Upper lobe of left lung (tissue), 6 donors: ENCODE measurements around the gene ARHGEF37. TPM values are rescaled to one million over a fixed set of nuclear protein-coding genes. Genes with fewer than 3 reads are reported as not detected.

Source experiments
- ATAC-seq, 2 donors: fragments of 200-7000 bp; cut with Tn5 transposase; one replicate each; pipeline ENCODE4 v1.9.1; 2022; ENCODE audit warnings: mild to moderate bottlenecking in 2 of 2, moderate library complexity in 2 of 2; ENCODE audit not compliant: low FRiP score in 2 of 2
- DNase-seq, 2 donors: peaks; one replicate each; pipeline ENCODE4 v3.0.0-alpha.2; 2019 to 2020
- H3K27ac ChIP-seq, 4 donors: fragments of 200-600 bp; sonication (generic); one replicate each; pipeline ENCODE4 v1.5.1; 2016 to 2019
- H3K27me3 ChIP-seq, 4 donors: fragments of 200-600 bp; sonication (generic); one replicate each; pipeline ENCODE4 v1.5.1; 2017 to 2019
- H3K36me3 ChIP-seq, 4 donors: fragments of 200-600 bp; sonication (generic); one replicate each; pipeline ENCODE4 v1.5.1; 2016 to 2019
- H3K4me1 ChIP-seq, 4 donors: fragments of 200-600 bp; sonication (generic); one replicate each; pipeline ENCODE4 v1.5.1; 2018 to 2019
- H3K4me3 ChIP-seq, 4 donors: fragments of 200-600 bp; sonication (generic); one replicate each; pipeline ENCODE4 v1.5.1; 2017 to 2019; ENCODE audit warnings: mild to moderate bottlenecking in 2 of 4, moderate library complexity in 1 of 4
- H3K9me3 ChIP-seq, 4 donors: fragments of 200-600 bp; sonication (generic); one replicate each; pipeline ENCODE4 v1.5.1; 2018 to 2019
- CTCF ChIP-seq, 6 experiments: fragments of 450-650 bp in 4 of 6; fragments of 200-600 bp in 2 of 6; sonication (generic) in 2 of 6; IDR thresholded peaks; one replicate each; pipeline ENCODE4 v1.5.1; 2016 to 2019; ENCODE audit warnings: antibody characterized with exemption in 6 of 6
- EP300 ChIP-seq, 4 donors: sonication (generic); formaldehyde crosslinking; IDR thresholded peaks; one replicate each; pipeline ENCODE4 v1.5.1; 2017; ENCODE audit warnings: antibody characterized with exemption in 4 of 4, control low read depth in 2 of 4
- POLR2A ChIP-seq, 4 donors: fragments of 450-650 bp; IDR thresholded peaks; one replicate each; pipeline ENCODE4 v1.5.1; 2016 to 2017; ENCODE audit warnings: antibody characterized with exemption in 4 of 4, mild to moderate bottlenecking in 2 of 4
- POLR2AphosphoS5 ChIP-seq, 2 donors: sonication (generic); formaldehyde crosslinking; IDR thresholded peaks; one replicate each; pipeline ENCODE4 v1.5.1; 2017; ENCODE audit warnings: antibody characterized with exemption in 2 of 2
- WGBS, 2 donors: methylation state at CpG; one replicate each; pipeline ENCODE4 v1.1.5; 2017 to 2018; 5-methylcytosine and 5-hydroxymethylcytosine counted together
- total RNA-seq, 6 donors: library from RNA; depleted of rRNA in 4 of 6; stranded (reverse); fragments of >200 nt in 4 of 6; gene quantifications; one replicate each; pipeline versions ENCODE4 v1.1.0 to v1.2.1, GENCODE V29; 2016 to 2021
- donor health status: DM: no; HTN: no; CAD: no; lungs with moderate emphysema.
- donor health status: DM: no; HTN: yes; CAD: no; lungs with severe emphysema.

ARHGEF37 gene
- total RNA-seq, 6 donors from 2014 or later: 4.3 to 13.6 (median 10.0) TPM

- ATAC-seq (no peak), DNase-seq (no peak)
- Histone ChIP-seq H3K4me1 (peaks cover 0 to 16% (median 5%) of the 10 kb centered on the region in 4 donors), H3K4me3 (no peak overlapping the region), H3K27ac (no peak overlapping the region), H3K27me3 (no peaks in the 10 kb centered on the region), H3K36me3 (no peaks in the 10 kb centered on the region), H3K9me3 (no peaks in the 10 kb centered on the region)
- WGBS, 2 donors: 77 to 94% methylated on average over 2 of the region's 2 CpGs
- TF ChIP-seq POLR2A (IDR thresholded peaks at IDR 0.05) (no peak), CTCF (IDR thresholded peaks at IDR 0.05) (no peak), POLR2AphosphoS5 (IDR thresholded peaks at IDR 0.05) (no peak), EP300 (IDR thresholded peaks at IDR 0.05) (no peak)
Measured at GRCh38 chr5:149635394-149635793, 54.1 kb downstream of the ARHGEF37 start.

GRCh38 chr5:149636191-149636860, 55.0 kb downstream of the ARHGEF37 start:
- Histone ChIP-seq H3K9me3 (no peaks in the 10 kb centered on the region), H3K27me3 (no peaks in the 10 kb centered on the region), H3K36me3 (no peaks in the 10 kb centered on the region), H3K4me1 (peaks cover 0 to 24% (median 5%) of the 10 kb centered on the region in 4 donors), H3K4me3 (no peak overlapping the region), H3K27ac (no peak overlapping the region)
- TF ChIP-seq POLR2A (IDR thresholded peaks at IDR 0.05) (no peak), EP300 (IDR thresholded peaks at IDR 0.05) (no peak), CTCF (IDR thresholded peaks at IDR 0.05) (no peak), POLR2AphosphoS5 (IDR thresholded peaks at IDR 0.05) (no peak)
- DNase-seq (no peak), ATAC-seq (no peak)
- WGBS, 2 donors: 98% methylated on average over 5 of the region's 5 CpGs

- 35% methylated on average over 6 of the region's 6 CpGs for WGBS, 2 donors
- Histone ChIP-seq H3K36me3 (no peaks in the 10 kb centered on the region), H3K27me3 (no peaks in the 10 kb centered on the region), H3K27ac (no peak overlapping the region), H3K4me1 (peaks cover 0 to 26% (median 5%) of the 10 kb centered on the region in 4 donors), H3K9me3 (no peaks in the 10 kb centered on the region), H3K4me3 (no peak overlapping the region)
- TF ChIP-seq POLR2A (IDR thresholded peaks at IDR 0.05) (no peak), CTCF (IDR thresholded peaks at IDR 0.05) (peak; percentile 60 to 91 (median 82))
- peak; percentile 64 to 87 for ATAC-seq
- DNase-seq: no peak
Measured at GRCh38 chr5:149636861-149637246, 55.6 kb downstream of the ARHGEF37 start.

- Histone ChIP-seq H3K27ac (no peak overlapping the region), H3K4me3 (no peak overlapping the region), H3K36me3 (no peaks in the 10 kb centered on the region), H3K27me3 (no peaks in the 10 kb centered on the region), H3K9me3 (no peaks in the 10 kb centered on the region), H3K4me1 (peaks cover 0 to 15% (median 0%) of the 10 kb centered on the region in 4 donors)
- no peak for TF ChIP-seq CTCF (IDR thresholded peaks at IDR 0.05)
- TF ChIP-seq EP300 (IDR thresholded peaks at IDR 0.05): no peak
- TF ChIP-seq POLR2AphosphoS5 (IDR thresholded peaks at IDR 0.05): no peak
- TF ChIP-seq POLR2A (IDR thresholded peaks at IDR 0.05): no peak
- 89% methylated on average over 5 of the region's 5 CpGs; no CpG with 5 or more reads in 1 of the 2 donors for WGBS, 2 donors
- DNase-seq (no peak), ATAC-seq (no peak)
Measured at GRCh38 chr5:149638136-149638535, 56.8 kb downstream of the ARHGEF37 start.
